Ascending aorta (tissue), 2 donors: ENCODE results near the gene FOXN3. TPM values are rescaled to one million over a fixed set of nuclear protein-coding genes. Genes with fewer than 3 reads are reported as not detected.

Source experiments
- DNase-seq, 2 donors: peaks; one replicate each; pipeline ENCODE4 v3.0.0-alpha.2; 2019; ENCODE audit warnings: low spot score in 2 of 2
- H3K27ac ChIP-seq, 2 donors: fragments of 200-600 bp; sonication (generic); one replicate each; pipeline ENCODE4 v1.5.1; 2016 to 2017; ENCODE audit warnings: mild to moderate bottlenecking in 1 of 2
- H3K27me3 ChIP-seq: fragments of 200-600 bp; sonication (generic); one replicate; pipeline ENCODE4 v1.5.1; 2017
- H3K36me3 ChIP-seq, 2 donors: fragments of 200-600 bp; sonication (generic); one replicate each; pipeline ENCODE4 v1.5.1; 2016
- H3K4me1 ChIP-seq, 2 donors: fragments of 200-600 bp; sonication (generic); one replicate each; pipeline ENCODE4 v1.5.1; 2016 to 2017; ENCODE audit warnings: mild to moderate bottlenecking in 1 of 2
- H3K4me3 ChIP-seq, 2 donors: fragments of 200-600 bp; sonication (generic); one replicate each; pipeline ENCODE4 v1.5.1; 2016 to 2017; ENCODE audit warnings: mild to moderate bottlenecking in 1 of 2
- H3K9me3 ChIP-seq, 2 donors: fragments of 200-600 bp; sonication (generic); one replicate each; pipeline ENCODE4 v1.5.1; 2016
- intact Hi-C: fragments of 100-400 bp; cut with DNase I; formaldehyde crosslinking; loops from one replicate; pipeline ENCODE4 v1.15.1; 2023
- total RNA-seq: library from RNA; depleted of rRNA; stranded (reverse); fragments of >200 nt; gene quantifications from one replicate; pipeline ENCODE4 v1.1.0, GENCODE V29; 2016
- TF ChIP-seq, protein P1 (sequence below), 3 experiments: fragments of 200-600 bp in 2 of 3; fragments of 450-650 bp in 1 of 3; sonication (generic) in 2 of 3; IDR thresholded peaks; one replicate each; pipeline ENCODE4 v1.5.1; 2016 to 2019; ENCODE audit warnings: antibody characterized with exemption in 3 of 3, mild to moderate bottlenecking in 1 of 3, moderate library complexity in 1 of 3

Gene FOXN3
- total RNA-seq, 1 donor from 2014 or later, result 96.3 TPM

DNA sequence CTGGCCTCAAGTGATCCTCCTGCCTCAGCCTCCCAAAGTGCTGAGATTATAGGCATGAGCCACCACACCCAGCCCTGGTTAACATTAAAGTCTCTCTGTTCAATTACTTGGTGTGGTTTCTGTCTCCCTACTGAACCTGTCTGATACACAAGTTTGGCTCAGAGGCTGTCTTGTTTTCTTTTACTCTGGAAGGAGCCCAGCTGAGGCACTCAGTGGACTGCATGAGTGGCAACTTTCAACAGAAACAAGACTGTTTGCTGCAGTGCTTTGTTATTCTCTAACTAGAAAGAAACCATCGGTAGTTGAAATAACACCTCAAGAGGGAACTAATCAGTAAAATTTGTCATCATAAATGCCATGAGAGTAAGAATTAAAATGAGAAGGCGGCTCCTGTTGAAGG is 238.7 kb downstream of the FOXN3 start:
- TF ChIP-seq, protein P1, sequence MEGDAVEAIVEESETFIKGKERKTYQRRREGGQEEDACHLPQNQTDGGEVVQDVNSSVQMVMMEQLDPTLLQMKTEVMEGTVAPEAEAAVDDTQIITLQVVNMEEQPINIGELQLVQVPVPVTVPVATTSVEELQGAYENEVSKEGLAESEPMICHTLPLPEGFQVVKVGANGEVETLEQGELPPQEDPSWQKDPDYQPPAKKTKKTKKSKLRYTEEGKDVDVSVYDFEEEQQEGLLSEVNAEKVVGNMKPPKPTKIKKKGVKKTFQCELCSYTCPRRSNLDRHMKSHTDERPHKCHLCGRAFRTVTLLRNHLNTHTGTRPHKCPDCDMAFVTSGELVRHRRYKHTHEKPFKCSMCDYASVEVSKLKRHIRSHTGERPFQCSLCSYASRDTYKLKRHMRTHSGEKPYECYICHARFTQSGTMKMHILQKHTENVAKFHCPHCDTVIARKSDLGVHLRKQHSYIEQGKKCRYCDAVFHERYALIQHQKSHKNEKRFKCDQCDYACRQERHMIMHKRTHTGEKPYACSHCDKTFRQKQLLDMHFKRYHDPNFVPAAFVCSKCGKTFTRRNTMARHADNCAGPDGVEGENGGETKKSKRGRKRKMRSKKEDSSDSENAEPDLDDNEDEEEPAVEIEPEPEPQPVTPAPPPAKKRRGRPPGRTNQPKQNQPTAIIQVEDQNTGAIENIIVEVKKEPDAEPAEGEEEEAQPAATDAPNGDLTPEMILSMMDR (IDR thresholded peaks at IDR 0.05), result no peak
- peaks cover 0 to 7% of the 10 kb centered on the region in 2 donors for H3K36me3 ChIP-seq
- intact Hi-C loops, result loop anchor here (2.0 to 5.0 kb wide), 4 partner anchors 34 to 734 kb away; no protein-coding TSS in a partner anchor
- peaks cover 5 to 39% of the 10 kb centered on the region in 2 donors for H3K4me1 ChIP-seq
- H3K27me3 ChIP-seq, result no peaks in the 10 kb centered on the region
- H3K27ac ChIP-seq, result peak overlapping the region; percentile 70 to 76
- no peak for DNase-seq
- H3K9me3 ChIP-seq, result no peaks in the 10 kb centered on the region
- no peak overlapping the region for H3K4me3 ChIP-seq

DNA sequence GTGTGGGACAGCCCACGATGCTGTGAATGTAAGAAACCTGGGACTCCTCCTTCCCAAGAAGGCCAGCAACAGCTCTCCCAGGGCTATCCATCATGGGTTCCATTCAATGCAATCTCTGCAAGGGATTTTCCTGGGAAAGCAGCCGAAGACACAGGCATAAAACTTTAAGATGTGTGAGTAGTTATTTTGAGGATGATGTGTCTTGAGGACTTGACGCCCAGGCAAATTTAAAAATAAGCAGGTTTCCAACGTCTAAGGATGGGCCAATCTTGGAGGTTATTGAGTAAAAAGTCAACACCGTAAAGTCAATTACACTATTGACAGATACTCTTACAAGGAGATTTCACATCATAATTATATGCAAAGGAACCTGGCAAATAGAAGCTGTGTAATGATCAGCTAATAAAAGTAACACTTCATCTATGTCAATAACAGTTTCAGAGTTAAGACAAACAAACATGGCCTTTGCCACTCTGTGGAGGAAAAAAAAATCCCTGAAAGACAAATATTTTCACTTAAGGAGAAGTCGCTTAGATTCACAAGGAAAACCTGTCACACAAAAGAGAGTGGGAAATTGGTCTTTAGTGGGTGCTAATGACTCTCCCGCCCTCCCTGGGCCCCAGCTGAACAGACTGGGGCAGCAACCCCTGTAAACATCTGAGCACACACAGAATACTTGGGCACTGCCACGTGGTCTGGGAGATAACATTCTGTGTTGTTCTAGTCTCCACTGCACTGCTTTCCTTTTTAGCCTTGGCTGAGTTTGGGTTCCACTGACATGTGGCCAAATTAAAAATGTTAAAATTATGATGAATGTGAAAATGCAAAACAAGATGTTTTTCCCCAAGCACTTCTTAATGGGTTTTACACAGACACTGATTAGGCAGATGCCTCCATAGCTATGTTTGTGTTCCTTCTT is 240.9 kb downstream of the FOXN3 start:
- Histone ChIP-seq H3K36me3 (peaks cover 0 to 12% of the 10 kb centered on the region in 2 donors), H3K4me3 (no peak overlapping the region), H3K27me3 (no peaks in the 10 kb centered on the region), H3K4me1 (peaks cover 5 to 39% of the 10 kb centered on the region in 2 donors), H3K27ac (peak overlapping the region; percentile 48 to 76), H3K9me3 (peaks cover 0 to 13% of the 10 kb centered on the region in 2 donors)
- TF ChIP-seq, protein P1 (IDR thresholded peaks at IDR 0.05), result no peak
- intact Hi-C loops, result loop anchor here (5.0 kb wide), 3 partner anchors 36 to 736 kb away; no protein-coding TSS in a partner anchor
- DNase-seq, result no peak

DNA sequence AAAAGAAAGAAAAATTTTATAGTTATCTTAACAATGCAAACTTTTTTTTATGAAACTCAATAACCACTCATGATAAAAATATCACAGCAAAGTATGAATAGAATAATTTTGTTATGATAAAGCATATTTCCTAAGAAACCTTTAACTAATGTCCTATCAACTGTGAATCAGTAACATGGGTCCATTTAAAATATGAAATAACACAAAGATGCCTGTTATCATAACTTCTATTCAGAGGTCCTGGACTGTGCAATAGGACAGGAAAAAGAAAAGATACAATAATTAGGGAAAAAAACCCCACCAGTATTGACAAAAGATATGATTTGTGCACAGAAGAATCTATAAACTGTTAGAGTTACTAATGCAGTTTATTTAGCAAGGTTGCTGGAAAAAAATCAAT is 245.4 kb downstream of the FOXN3 start:
- peaks cover 0 to 8% of the 10 kb centered on the region in 2 donors for H3K4me1 ChIP-seq
- intact Hi-C loops, result no loop called here
- DNase-seq, result no peak
- TF ChIP-seq, protein P1 (IDR thresholded peaks at IDR 0.05), result no peak
- H3K4me3 ChIP-seq, result no peak overlapping the region
- no peak overlapping the region for H3K27ac ChIP-seq
- H3K27me3 ChIP-seq, result no peaks in the 10 kb centered on the region
- peaks cover 0 to 13% of the 10 kb centered on the region in 2 donors for H3K9me3 ChIP-seq
- peaks cover 0 to 12% of the 10 kb centered on the region in 2 donors for H3K36me3 ChIP-seq

DNA sequence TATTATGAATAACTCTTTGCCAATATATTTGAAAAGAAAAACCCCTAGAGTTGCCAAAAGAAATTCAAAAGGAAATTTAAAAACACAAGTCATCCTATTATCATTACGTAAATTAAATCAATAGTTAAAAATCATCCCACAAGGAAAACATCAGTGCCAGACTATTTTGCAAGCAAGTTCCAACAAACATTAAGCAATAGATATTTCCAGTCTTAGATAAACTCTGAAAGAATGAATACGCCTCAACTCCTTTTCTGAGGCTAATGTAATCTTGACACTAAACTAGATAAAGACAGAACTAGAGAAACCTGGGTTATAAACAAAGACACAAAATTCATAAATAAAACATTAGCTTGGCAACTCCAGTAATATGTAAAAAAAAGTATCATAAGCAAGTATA is 245.9 kb downstream of the FOXN3 start:
- DNase-seq, result no peak
- Histone ChIP-seq H3K36me3 (peaks cover 0 to 12% of the 10 kb centered on the region in 2 donors), H3K4me3 (no peak overlapping the region), H3K9me3 (peaks cover 0 to 13% of the 10 kb centered on the region in 2 donors), H3K27ac (no peak overlapping the region), H3K4me1 (peaks cover 0 to 5% of the 10 kb centered on the region in 2 donors), H3K27me3 (no peaks in the 10 kb centered on the region)
- TF ChIP-seq, protein P1 (IDR thresholded peaks at IDR 0.05), result no peak
- intact Hi-C loops, result no loop called here

DNA sequence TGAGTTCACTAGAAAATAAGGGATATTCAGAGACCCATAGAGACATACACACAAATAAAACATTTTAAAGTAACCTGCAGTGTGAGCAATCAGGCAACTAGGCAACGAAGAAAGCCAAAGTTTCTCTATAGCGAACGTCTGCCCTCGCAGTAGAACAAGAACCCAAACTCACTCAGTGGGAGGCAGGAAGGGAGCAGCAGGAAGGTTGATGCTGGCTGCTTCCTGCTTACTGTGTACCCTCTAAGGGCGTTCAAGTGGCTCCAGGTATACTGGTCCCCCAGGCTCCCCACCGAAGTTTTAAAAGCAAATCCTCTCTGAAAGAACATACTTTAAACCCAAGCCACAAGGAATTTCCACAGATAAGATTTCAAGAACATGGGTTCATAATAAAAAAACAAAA is 249.3 kb downstream of the FOXN3 start:
- H3K36me3 ChIP-seq, result peaks cover 0 to 5% of the 10 kb centered on the region in 2 donors
- H3K4me3 ChIP-seq, result no peak overlapping the region
- H3K9me3 ChIP-seq, result peaks cover 0 to 11% of the 10 kb centered on the region in 2 donors
- H3K27ac ChIP-seq, result no peak overlapping the region
- TF ChIP-seq, protein P1 (IDR thresholded peaks at IDR 0.05), result no peak
- DNase-seq, result no peak
- intact Hi-C loops, result no loop called here
- H3K4me1 ChIP-seq, result peaks cover 11 to 19% of the 10 kb centered on the region in 2 donors
- H3K27me3 ChIP-seq, result no peaks in the 10 kb centered on the region
